ENCODE data around the gene IGFBP6. TPM values are rescaled to one million over a fixed set of nuclear protein-coding genes. Genes with fewer than 3 reads are reported as not detected.

IGFBP6 gene
- total RNA-seq, 1 experiment from 2014 or later = 4.2 TPM

DNA sequence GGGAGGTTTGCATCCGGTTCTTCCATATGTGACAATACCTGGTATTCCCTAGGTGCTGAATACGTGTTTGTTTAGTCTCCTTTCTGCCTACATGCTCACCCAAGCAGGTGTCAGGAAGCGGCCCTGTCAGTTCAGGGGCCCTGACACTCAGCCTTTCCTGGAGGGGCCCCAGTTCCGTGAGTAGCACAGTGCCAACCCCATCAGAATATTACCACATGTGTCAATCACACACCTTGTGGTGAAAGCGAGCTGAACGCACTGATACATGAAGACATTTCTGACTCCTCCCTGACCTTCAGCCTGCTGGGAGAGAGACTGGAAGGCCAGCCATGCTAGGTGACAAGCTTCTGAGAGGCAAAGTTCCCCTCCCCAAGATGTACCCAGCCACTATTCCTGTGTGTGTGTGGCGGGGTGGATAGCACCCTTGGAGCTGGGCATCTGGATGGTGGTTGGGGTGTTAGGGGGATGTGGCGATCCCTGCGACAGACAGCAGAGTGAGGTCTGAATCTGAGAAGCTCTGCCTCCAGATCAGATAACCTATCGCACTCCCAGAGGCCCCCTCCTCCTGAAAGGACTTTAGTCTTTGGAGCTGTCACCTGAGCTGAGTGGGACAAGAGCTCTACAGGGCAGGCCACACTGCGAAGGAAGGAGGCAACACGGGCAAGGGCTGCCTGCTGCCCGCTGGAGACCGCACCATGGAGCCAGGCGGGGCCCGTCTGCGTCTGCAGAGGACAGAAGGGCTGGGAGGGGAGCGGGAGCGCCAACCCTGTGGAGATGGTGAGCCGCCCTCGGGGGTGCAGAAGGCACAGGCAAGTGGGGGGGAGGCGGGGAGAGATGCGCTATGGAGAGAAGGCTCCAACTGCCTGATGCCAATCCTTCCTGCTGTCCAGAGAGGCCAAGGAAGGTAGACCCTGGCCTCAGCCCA is 5.7 kb downstream of the IGFBP6 start, which contains the start of gene SOAT2:
Gene SOAT2, plus strand, starts transcription at position 604 of the 925 bp plus-strand sequence. Its CDS starts 92 bp downstream, at position 696.
- no peaks in the 10 kb centered on the region for H3K79me1 ChIP-seq (ENCODE audit: insufficient read depth, low read depth, low read length, poor library complexity, severe bottlenecking)
- H3K27ac ChIP-seq (ENCODE audit: insufficient read length, low read depth, low read length) = no peak within 1 kb of the TSS
- H2BK12ac ChIP-seq (ENCODE audit: insufficient read length, low read depth, low read length) = no peak within 1 kb of the TSS
- peaks cover 36% of the 10 kb centered on the region for H3K27me3 Mint-ChIP-seq (ENCODE audit: low read depth)
- H2AFZ ChIP-seq (ENCODE audit: low read length) = no peak within 1 kb of the TSS
- no peak within 1 kb of the TSS for H3K56ac ChIP-seq (ENCODE audit: insufficient read length, low read depth, low read length)
- H3T11ph ChIP-seq (ENCODE audit: low read length) = no peak within 1 kb of the TSS
- DNase-seq = no peak
- no peak within 1 kb of the TSS for H3K18ac ChIP-seq (ENCODE audit: insufficient read length, low read depth, low read length)
- no peak within 1 kb of the TSS for H2BK5ac ChIP-seq (ENCODE audit: insufficient read length, low read length)
- peaks cover 4% of the 10 kb centered on the region; the same call in 1 of the 2 replicates for H3K4me1 ChIP-seq (ENCODE audit: insufficient read depth, low read length)
- H3K27ac Mint-ChIP-seq = peak within 1 kb of the TSS in 1 of 3 experiments; percentile 78; a peak in 1 of 7 replicates
- no peaks in the 10 kb centered on the region for H3K79me2 ChIP-seq (ENCODE audit: insufficient read depth, low read length)
- no peaks in the 10 kb centered on the region for H3K9me3 ChIP-seq (ENCODE audit: control insufficient read depth, low read depth, low read length)
- H2BK20ac ChIP-seq (ENCODE audit: low read depth, low read length, poor library complexity, severe bottlenecking) = no peak within 1 kb of the TSS
- H4K20me1 ChIP-seq (ENCODE audit: control insufficient read depth, insufficient read depth, insufficient read length) = no peaks in the 10 kb centered on the region
- no peak within 1 kb of the TSS for H4K5ac ChIP-seq (ENCODE audit: insufficient read length, low read depth, low read length)
- no peak within 1 kb of the TSS for H2BK120ac ChIP-seq (ENCODE audit: low read depth, low read length, poor library complexity, severe bottlenecking)
- no peak within 1 kb of the TSS for H3K4me2 ChIP-seq (ENCODE audit: insufficient read depth, insufficient read length, low read length)
- no peak within 1 kb of the TSS for H4K91ac ChIP-seq (ENCODE audit: insufficient read length, low read depth, low read length)
- no peak within 1 kb of the TSS for H3K4ac ChIP-seq (ENCODE audit: low read depth, low read length)
- H3K36me3 Mint-ChIP-seq (ENCODE audit: insufficient read depth in 1 of 3, low read depth in 3 of 3) = no peaks in the 10 kb centered on the region; a peak in 1 of 7 replicates
- no peak within 1 kb of the TSS for H2AK5ac ChIP-seq (ENCODE audit: insufficient read length, low read length)
- H3K27me3 ChIP-seq (ENCODE audit: insufficient read depth, low read length) = no peaks in the 10 kb centered on the region; the same call in 1 of the 2 replicates
- no peak within 1 kb of the TSS for H4K8ac ChIP-seq (replicated peaks; ENCODE audit: insufficient read length, low read depth, low read length)
- H3K14ac ChIP-seq (ENCODE audit: insufficient read depth, low read length) = no peak within 1 kb of the TSS
- H2BK15ac ChIP-seq (ENCODE audit: low read depth, low read length) = no peak within 1 kb of the TSS
- H3K9me3 Mint-ChIP-seq = no peaks in the 10 kb centered on the region; a peak in 1 of 5 replicates
- no peak within 1 kb of the TSS for H3K23ac ChIP-seq (ENCODE audit: insufficient read length, low read depth, low read length)
- H3K23me2 ChIP-seq (ENCODE audit: insufficient read length, low read depth, low read length, poor library complexity, severe bottlenecking) = peaks cover 5% of the 10 kb centered on the region
- H3K4me3 Mint-ChIP-seq = no peak within 1 kb of the TSS; a peak in 1 of 5 replicates
- no CpG with 5 or more reads among the region's 23 CpGs for WGBS (ENCODE audit: extremely low coverage, insufficient read length, low lambda C conversion rate)
- H3K9ac ChIP-seq (ENCODE audit: extremely low read depth, insufficient read length, low read length) = no peak within 1 kb of the TSS
- TF ChIP-seq, protein P1, sequence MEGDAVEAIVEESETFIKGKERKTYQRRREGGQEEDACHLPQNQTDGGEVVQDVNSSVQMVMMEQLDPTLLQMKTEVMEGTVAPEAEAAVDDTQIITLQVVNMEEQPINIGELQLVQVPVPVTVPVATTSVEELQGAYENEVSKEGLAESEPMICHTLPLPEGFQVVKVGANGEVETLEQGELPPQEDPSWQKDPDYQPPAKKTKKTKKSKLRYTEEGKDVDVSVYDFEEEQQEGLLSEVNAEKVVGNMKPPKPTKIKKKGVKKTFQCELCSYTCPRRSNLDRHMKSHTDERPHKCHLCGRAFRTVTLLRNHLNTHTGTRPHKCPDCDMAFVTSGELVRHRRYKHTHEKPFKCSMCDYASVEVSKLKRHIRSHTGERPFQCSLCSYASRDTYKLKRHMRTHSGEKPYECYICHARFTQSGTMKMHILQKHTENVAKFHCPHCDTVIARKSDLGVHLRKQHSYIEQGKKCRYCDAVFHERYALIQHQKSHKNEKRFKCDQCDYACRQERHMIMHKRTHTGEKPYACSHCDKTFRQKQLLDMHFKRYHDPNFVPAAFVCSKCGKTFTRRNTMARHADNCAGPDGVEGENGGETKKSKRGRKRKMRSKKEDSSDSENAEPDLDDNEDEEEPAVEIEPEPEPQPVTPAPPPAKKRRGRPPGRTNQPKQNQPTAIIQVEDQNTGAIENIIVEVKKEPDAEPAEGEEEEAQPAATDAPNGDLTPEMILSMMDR (conservative IDR thresholded peaks at IDR 0.05) = no peak
- peaks cover 21 to 29% of the 10 kb centered on the region in 2 experiments for H3K4me1 Mint-ChIP-seq
